ENCODE measurements around the gene PSORS1C1.

The PSORS1C1 gene

DNA sequence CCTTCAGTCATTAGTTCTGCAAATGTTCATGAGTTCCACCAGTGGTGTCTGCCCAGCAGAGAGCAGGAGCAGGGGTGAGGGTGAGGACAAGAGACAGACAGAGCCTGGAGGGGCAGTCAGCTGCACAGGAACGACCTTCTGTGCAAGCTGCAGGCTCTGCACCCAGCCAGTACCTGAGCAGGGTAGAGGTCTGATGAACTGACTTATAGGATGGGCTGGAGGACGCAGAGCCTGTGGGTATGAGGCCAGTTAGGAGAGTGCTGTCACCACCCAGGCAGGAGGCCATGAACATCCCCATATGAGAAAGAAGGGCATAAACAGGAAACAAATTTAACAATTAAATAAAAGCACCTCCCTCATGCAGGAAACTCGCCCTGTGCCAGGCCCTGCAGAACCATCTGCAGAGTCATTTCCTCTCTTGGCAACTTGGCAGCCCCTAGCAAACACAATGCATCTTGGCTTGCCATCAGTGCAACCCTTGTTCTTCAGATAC is 20.2 kb upstream of the PSORS1C1 start:
- DNase-seq, result no peak

DNA sequence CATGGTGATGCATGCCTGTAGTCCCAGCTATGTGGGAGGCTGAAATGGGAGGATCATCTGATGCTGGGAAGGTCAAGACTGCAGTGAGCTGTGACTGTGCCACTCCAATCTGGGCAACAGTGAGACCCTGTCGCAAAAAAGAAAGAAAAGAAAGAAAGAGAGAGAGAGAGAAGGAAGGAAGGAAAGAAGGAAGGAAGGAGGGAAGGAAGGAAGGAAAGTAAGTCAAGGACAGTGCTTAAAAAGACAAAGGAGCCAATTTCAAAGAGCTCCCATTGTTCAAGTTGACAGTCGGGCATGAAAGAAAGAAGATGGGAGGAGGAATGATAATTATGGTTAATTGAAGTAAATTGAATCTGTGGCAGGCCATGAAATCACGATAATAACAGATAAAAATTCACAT is 18.4 kb upstream of the PSORS1C1 start:
- no peak for DNase-seq

DNA sequence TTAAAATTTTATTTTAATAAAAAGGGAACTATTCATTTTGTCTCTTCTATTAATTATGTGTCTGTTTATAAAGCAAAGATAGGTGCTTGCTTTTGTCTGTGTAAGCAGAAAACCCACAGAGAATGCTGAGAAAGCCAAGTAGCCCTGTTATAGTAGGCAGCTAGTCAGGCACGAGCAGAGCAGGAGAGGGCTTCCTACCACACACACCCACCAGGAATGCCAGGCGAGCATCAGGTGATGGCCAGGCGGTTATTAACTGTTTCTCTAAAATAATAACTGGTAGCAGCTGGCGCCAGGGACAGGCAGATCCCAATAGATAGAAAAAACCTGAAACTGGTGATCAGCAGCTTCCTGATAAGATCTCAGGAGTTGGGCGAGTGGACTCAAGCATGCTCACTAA is 17.9 kb upstream of the PSORS1C1 start:
- DNase-seq, result no peak

DNA sequence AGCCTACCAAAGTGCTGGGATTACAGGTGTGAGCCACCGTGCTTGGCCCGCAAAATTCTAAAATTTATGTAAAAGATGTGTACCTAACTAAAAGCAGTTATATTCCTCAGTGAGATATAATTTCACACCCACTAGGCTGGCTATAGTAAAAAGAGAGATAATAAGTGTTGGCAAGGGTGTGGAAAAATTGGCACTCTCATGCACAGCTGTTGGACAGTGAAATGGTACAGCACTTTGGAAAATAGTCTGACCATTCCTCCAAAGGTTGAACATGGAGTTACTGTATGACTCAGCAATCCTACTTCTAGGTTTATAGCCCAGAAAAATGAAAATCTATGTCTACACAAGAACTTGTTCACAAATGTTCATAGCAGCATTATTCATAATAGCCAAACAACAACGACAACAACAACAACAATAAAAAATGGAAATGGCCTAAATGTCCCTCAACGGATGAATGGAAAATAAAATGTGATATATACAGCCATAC is 16.1 kb upstream of the PSORS1C1 start:
- DNase-seq, result no peak

DNA sequence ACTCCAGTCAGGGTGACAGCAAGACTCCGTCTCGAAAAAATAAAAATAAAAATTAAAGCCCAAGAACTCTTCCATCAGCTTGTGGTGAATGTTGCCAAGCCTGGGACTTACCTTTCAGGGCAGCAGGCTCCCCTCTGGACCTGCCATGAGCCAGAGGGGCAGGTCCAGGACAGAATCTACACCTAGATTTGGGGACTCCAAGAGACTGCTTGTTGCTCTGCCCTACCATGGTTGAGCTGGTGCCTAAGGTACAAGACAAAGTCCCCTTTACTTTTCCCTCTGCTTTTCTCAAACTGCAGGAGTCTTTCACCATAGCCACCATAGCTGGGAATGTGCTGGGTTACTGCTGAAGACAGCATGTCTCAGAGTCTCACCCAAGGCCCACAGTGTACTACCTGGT is 11.5 kb upstream of the PSORS1C1 start:
- DNase-seq, result no peak

DNA sequence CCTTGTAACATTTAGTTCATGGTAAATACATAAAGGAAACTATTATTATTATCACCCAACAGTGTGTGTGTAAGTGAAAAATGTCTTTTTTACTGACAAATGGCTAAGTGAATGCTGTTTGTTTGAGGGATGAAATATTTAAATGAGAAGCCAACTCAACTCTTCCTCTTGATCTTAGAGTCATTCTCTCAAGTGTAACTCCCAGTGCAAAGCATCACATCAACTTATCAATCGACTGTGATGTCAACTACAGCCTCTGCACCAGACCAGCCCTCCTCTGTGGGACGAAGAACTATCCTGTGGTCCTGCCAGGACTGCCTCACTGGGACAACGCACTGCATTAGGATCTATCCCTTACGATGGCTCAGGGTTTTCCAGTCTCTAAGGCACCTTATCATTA is 7.5 kb upstream of the PSORS1C1 start:
- DNase-seq, result no peak

DNA sequence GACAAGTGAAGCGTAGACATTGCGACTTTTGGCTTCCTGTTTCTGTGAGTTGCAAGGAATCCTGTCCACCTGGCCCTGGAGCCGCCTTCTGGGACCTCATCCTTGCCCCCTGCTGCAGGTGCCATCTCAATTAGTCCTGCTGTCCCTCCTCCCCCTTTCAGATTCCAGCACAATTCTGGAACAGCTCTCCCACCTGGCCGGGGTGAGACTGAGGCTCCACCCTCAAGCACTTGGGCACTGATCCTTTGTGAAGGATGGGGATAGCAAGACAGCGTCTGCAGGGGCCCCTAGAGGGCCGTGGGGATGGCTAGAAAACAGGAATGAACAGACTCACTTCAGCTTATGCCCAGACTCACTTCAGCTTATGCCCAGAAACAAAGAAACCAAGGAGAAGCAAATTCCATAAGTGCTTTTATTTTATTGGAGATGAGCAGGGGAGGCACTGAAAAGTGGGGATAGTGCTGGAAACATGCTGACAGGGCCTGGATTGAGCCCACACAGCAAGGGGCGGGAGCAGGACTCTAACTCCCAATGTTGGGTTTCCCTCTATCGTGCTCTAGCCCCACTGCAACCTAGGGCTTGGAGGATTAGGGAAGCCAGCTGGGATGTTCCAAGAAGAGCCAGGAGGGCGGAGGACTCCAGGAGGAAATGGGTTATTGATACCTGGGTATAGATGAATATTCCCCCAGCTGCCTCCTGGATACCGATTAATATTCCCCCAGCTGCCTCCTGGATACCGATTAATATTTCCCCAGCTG is 3.6 kb upstream of the PSORS1C1 start:
- no peak for DNase-seq

DNA sequence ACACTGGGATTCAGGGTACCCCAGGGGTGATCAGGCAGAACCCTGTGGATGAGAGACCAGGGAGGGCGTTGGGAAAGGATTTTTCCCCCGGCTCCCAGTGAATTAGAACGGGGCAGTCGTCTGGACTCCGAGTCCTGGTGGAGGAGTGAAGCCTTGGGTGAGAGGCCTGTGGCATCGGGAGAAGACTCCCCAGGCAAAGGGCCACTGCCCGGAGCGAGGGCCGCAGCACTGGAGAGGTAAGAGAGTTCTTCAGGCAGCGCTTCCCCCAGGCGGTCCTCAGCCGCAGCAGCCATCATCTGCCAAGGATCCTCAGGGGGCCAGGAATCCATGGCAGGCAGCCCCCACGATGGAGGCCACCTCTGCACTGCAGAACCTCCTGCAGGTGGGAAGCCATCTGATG is 2.9 kb upstream of the PSORS1C1 start:
- DNase-seq, result no peak

DNA sequence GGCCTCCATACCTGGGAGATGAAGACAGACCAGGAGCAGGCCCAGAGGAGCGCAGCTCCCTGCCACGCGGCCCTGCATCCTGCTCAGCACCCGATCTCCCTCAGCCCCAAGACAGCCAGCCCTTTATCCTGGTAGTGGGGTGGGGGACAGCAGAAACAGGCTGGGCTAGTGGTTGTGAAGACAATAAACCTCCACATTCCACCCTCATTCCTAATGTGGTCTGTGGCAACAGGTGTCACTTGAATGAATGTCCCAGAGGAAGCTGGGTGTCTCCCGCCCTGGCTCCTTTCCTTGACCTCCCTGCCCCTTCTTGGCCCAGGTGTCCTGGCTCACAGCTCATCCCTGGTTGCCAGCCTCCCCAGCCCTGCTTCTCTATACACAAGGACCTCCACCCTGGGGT is 2.1 kb upstream of the PSORS1C1 start, which contains the start of gene C6orf15:
TSS of gene C6orf15 (minus strand) at position 98 of the 400 bp plus-strand sequence. CDS start at position 78, 20 bp downstream.
- no peak for DNase-seq

DNA sequence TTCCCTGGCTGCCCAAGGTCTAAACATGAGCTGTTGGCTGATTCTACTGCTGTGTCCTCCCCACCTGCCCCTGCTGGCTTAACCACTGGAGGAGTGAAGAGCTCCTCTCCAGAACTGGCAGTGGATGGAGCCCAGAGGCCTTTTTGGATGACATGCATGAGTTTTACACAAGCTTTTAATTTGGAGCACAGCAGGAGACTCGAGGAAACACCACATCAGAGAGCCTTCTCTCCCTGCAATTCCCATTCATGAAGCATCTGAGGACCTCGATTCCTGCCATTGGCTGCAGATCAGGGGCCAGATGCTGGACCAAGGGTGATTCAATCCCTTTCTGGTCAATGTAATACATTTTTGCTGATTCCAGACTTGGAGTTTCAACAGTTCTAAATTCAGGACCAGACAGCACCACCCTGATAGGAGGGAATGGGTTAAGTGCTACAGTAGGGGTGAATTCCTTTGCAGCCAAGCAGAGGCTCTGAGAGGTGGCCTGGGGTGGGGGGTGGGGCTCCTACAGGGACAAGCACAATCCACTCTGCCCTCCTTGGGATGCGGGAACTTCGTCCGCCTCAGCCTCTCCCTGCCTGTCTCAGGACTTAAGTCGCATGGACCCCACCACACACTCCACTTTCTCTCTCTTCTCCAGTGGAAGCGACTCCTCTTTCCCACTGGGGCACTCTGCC is 599 bp upstream of the PSORS1C1 start:
- no peak for DNase-seq

DNA sequence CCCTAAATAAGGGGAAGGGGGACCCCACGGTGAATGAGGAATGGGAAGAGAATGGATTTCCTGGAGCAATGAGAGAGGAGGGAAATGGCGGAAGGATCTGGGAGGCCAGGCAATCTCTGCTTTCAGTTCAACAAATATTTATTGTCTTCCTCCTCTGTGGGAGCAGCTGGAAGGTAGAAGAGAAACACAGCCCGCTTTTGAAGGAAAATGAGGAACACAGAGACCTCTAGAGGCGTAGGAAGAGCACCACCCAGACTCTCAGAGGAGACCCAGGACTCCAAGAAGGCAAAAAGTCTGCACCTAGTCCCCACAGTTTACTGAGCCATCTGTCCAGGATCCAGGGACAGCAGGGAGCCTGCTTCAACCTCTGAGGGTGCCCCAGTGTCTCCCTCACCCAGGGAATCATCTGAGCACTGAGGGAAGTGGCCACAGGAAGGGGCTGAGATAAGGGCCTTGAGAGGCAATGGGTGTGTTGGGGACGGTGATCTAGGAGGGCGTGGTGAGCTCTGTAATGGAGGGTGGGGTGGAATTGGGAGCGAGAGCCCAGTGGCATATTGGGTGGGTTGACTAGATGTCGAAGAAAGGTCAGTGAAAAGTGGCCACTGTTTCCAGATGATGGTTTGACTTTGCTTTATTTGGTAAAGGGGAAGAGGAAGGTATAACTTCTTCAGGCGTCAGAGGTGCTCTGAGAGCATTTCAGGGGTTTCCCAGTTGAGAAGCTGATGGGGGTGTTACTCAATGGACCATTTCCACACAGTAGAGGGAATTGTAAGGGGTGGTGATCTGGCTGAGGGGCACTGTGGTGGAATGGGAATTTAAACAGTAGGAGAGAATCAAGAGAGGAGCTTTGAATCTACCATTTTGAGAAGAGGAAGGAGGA is 610 bp downstream of the PSORS1C1 start:
- peak in 2 of 56 donors; percentile 5 to 6 for DNase-seq

DNA sequence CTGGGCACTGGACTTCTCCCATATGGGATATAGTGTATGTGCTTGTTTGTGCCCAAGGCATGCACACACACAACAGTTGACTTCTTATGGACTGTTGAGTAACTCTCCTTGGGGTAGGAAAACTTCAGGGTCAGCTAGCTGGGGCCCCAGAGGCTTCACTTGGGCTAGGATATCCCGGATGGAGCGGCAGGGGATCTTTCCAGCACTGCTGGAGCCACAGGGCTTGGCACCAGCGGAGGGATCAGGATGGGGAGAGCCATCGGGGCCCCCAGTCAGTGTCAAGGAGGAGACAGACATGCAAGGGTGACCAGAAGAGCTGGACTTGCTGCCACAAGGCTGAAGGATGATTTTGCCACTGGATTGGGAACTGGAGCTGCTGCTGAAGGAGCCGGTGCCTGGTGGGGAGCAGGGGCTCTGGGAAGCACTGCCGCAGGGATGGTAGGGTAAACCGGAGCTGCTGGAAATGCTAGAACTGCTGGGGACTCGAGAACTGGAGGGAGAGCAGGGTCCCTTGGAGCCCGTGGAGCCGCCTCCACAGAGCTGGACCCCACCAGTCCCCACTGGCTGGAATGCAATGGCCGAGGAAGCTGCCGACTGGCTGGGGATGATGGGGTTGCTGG is 1.5 kb downstream of the PSORS1C1 start:
- no peak for DNase-seq

DNA sequence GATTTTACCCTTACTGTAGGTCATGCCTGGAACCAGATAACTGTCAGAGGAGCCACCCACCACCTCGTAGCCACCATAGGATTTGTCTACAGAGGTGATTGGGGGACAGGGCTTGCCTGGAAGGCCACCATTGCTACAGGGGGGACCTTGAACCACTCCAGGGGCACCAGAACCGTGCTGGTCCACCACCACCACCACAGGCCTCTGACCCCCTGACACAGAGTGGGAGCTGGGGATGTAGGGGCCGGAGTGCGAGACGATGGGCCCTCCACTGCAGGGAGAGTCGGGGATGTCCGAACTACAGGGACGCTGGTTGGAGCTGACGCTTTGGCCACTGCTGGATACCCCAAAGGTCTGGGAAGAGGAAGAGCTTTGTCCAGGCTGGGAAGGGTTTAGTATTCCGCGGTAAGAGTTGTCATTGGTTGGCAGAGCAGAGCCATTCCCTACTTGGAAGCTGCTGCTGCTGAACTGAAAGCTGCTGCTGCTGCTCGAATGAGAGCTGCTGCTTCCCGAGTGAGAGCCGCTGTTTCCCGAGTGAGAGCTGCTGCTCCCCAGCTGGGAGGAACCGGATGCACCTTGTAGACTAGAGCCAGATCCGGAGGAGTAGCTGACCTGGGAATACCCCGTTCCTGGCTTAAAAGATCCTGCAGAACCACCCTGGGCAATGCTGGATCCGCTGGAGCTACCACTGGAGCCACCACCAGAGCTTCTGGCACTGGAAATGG is 2.2 kb downstream of the PSORS1C1 start:
- no peak for DNase-seq

DNA sequence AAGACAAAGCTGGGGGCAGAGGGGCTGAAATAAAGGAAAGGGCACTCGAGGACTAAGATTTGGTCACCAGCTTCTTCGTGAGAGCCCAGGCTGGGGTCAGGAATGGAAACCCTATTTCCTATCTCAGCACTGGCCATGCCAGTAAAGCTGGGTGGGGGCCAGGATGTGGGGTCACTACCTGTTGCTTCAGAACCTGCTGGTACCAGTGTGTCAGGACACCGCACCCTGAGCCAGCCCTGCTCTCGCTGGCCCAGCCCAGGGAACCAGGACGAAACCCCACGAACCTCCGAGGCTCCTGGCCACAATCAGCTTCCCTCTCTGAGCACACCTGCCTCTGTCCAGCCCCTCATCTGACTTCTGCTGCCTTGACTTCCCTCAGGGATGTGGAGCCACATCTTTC is 3.6 kb downstream of the PSORS1C1 start:
- DNase-seq, result no peak

DNA sequence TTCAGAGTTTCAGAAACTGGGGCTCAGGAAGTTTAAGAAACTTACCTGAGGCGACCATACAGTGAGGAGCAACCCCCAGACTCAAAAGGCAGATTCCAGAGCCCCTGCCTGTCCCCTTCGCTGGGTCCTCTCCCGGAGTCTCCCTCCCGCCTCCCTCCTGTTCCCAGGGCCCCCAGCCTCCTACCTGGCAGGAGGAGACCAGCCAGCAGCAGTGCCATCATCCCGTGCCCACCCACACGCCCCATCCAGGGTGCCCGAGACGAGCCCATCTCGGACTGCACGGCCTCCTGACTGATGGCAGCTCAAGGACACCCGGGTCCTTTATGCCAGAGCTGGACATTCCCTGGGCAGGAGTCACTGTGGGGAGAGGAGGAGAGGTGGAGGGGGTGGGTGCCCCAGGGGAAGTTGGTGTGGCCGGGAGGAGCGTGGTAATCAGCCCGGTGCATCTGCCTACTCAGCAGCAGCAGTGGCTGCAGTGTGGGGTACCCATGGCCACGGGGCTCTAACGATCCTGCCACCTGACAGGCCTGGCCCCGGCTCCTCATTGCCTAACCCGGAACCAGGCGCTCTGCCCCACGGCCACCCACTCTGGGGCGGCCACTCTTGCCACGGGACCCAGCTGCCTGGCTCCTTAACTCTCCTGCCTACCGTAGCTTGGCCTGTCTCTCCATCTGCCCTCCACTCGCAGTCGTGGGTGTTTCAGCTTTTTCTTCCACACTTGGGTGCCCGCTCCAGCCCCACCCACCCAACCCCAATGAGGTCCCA is 5.7 kb downstream of the PSORS1C1 start, which contains the start of gene CDSN:
TSS of gene CDSN (minus strand) at position 296 of the 765 bp plus-strand sequence. CDS start at position 269, 27 bp downstream.
- DNase-seq, result no peak

DNA sequence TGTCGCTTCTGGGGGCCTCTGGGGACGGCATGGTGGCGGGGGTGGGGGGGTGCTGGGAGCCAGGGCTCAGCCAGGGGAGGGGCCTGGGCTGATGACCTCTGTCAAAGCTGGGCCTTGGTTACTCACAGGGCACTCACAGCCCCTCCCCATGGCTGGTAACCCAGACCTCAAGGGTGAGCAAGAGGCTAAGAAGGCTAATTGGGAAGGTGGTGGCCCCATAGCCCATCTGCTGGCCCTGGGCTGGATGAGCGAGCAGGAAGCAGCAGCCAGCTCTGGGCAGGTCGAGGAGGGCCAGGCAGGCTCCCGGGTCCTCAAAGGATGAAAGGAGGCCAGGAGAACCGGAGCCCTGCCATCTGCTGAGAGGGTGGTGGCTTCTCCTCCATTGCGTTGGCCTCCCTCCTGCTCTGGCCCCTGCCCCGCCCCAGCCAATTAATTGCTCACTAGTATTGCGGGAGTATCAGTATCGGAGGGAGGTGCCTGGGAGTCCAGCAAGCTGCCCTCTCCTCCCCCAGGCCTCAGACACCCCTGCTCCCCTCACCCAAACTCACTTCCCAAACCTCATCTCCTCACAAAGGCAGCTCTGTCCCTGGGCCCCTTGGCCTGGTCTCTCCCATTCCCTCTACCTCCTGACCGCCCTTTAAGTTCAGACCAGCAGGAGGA is 6.7 kb downstream of the PSORS1C1 start:
- DNase-seq, result no peak

DNA sequence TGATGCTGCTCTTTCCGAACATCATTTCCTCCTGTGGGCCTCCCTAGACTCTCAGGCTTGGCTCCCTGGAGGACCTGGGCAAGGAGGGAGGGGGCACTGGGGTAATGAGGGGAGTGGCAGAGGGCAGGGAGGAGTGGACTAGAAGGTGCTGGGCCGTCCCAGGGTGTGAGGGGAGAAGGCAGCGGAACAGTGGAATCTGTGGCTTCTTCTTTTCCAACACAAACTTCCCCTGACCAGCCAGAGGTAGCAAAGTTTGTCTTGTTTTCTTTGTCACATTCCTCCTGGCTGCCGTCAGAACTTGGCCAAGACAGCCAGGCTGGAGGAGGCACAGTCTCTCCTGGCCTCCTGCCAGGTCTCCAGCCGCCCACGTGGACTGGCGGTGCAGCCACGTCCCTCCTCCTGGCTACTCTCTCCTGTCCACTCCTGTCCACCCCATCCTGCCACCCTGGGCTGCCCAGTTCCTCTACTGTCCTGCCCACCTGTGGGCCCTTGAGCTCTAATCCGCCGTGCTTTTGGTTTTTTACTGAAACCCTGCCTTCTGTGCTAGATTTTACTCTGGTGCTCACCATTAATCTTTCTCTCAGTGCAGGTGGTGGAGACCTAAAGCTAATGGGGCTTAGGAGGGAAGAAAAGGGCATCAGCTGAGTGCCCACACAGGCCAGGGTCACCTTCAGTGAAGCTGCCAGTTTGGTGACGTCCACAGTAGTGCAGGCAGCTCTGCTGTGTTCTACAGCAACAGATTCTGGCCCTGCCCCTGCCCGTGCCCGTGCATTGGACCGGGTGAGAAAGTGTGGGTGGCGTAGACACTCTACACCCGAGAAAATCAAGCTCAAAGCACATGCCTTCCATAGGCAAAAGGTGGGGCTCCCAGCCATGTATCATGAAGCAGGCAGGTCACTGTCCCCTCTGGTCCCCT is 8.4 kb downstream of the PSORS1C1 start:
- DNase-seq, result peak in 33 of 56 donors; percentile 5 to 64 (median 25)

DNA sequence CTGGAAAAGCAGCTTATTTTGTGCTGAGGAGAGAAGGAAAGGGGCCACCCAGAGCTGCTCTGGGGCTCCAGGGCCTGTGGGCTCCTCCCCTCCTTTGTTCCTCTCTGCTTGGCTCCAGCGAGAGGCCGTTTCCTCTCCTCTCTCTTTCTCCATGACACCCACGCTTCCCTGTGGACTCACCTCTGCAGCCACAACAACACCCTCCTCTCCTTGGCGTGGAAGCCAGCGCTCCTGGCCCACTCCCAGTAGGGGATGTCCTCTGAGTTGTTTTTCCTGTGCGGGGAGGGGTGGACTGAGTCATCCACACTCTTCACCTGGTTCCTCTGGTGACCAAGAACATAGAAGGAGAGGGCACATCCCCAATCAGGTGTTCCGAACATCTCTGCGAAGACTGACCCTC is 10.6 kb downstream of the PSORS1C1 start:
- DNase-seq, result no peak
